Activated naive CD8-positive, alpha-beta T cell treated with anti-CD3 and anti-CD28 coated beads, Interleukin-2, amount 50 U/mL, for 24 hours (primary cell): ENCODE data around the gene ARHGAP26.

Experiments used
- ATAC-seq: fragments of 150-1000 bp; cut with Tn5 transposase; one replicate; pipeline ENCODE4 v1.10.0; 2021
- DNase-seq: peaks from one replicate; pipeline ENCODE4 v3.0.0; 2021
- H3K27ac Mint-ChIP-seq: one replicate; pipeline ENCODE4 v1.8.0; 2021; ENCODE audit warnings: mild to moderate bottlenecking, mixed read lengths
- H3K27me3 Mint-ChIP-seq: one replicate; pipeline ENCODE4 v1.8.0; 2021; ENCODE audit warnings: mixed read lengths
- H3K36me3 Mint-ChIP-seq: one replicate; pipeline ENCODE4 v1.8.0; 2021; ENCODE audit warnings: low read depth, mixed read lengths
- H3K4me1 Mint-ChIP-seq: one replicate; pipeline ENCODE4 v1.8.0; 2021; ENCODE audit warnings: mixed read lengths
- H3K4me3 Mint-ChIP-seq: one replicate; pipeline ENCODE4 v1.8.0; 2021; ENCODE audit warnings: mild to moderate bottlenecking, moderate library complexity, mixed read lengths
- H3K9me3 Mint-ChIP-seq: one replicate; pipeline ENCODE4 v1.8.0; 2021; ENCODE audit warnings: mixed read lengths

ARHGAP26 gene

DNA sequence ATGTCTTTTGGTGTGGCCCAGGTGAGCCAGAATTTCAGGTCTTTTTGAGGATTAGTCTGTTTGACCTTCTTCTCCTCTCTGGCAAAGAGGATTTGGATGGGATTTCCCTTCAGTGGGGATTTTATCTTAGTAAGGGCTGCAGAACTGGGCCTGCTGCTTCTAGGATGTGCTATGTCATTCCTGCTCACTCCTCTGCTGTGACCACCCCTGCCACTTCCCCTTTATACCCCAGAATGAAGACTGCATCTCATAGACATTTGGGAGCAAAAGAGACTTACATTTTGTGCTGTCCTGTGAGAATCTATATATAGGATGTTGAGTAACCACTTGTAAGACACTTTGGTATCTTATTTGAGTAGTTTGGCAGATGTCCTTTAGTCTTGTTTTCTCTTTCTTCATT lies 76.2 kb downstream of the ARHGAP26 start:
- Mint-ChIP-seq H3K36me3 (no peaks in the 10 kb centered on the region), H3K27ac (no peak overlapping the region), H3K9me3 (no peaks in the 10 kb centered on the region), H3K27me3 (no peaks in the 10 kb centered on the region), H3K4me3 (no peak overlapping the region), H3K4me1 (peaks cover 34% of the 10 kb centered on the region)
- no peak for ATAC-seq
- no peak for DNase-seq

DNA sequence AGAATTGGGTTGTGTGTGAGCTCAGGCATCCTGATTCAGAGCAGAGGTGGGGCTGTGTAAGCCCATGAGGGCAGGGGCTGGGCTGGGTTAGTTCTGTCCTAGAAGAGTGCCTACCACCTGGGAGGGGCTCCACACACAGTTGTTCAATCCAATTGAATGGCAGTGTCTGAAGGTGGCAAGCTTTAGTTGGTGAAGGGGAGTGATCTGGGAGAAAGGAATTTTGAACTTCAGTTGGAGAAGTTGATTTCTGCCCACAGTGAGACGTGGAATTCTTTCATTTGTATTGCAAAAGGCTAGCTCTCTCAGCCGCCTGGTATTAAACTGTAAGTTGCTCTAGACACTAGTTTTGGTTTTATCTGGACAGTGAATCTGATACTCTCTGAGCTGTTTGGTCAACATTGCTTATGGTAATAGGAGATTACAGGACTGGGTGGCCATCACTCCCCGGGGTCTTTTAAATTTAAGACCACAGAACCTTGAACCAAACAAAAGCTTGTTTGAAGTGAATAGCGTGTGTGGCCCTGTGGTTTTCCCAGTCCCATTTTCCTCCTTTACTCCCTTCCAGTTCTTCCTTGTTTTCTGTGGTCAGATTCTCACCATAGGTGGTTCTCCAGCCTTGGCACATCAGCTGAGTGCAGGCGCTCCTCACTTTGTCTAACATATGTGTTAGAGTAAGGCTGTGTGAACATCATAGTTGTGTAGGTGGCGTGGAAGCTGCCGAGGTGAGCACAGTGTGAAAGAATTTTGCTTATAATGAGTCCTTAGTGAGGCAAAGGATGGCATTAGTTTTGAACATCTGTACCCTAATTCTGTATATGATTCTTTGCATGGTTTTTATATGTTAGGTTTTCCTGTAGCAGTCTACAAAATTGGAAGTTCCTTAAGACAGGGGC lies 78.0 kb downstream of the ARHGAP26 start:
- H3K27me3 Mint-ChIP-seq, result no peaks in the 10 kb centered on the region
- no peaks in the 10 kb centered on the region for H3K36me3 Mint-ChIP-seq
- ATAC-seq (no peak), DNase-seq (no peak)
- peaks cover 34% of the 10 kb centered on the region for H3K4me1 Mint-ChIP-seq
- H3K9me3 Mint-ChIP-seq, result no peaks in the 10 kb centered on the region
- H3K4me3 Mint-ChIP-seq, result no peak overlapping the region
- H3K27ac Mint-ChIP-seq, result no peak overlapping the region

DNA sequence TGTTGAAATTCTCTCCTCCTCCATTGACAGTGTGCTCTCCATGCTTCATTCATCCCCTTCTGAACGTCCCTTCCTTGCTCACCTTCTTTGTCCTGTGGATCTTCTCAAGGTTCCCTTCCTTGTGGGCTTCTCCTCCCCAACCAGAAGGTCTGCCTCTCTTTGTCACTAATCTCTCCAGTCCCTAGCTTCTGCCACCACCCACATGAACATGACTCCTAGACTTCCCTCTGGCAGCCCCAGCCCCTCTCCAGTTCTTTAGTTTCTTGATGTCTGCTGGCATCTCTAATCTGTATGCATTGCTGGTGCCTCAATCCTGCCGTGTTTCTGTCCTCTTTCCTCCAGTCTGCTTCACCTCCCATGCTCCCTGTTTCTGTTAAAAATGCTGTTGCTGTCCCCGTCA lies 79.3 kb downstream of the ARHGAP26 start:
- Mint-ChIP-seq H3K36me3 (no peaks in the 10 kb centered on the region), H3K27ac (no peak overlapping the region), H3K27me3 (no peaks in the 10 kb centered on the region), H3K4me3 (no peak overlapping the region), H3K9me3 (no peaks in the 10 kb centered on the region), H3K4me1 (peaks cover 29% of the 10 kb centered on the region)
- ATAC-seq, result no peak
- no peak for DNase-seq

- Mint-ChIP-seq H3K4me3 (no peak overlapping the region), H3K36me3 (no peaks in the 10 kb centered on the region), H3K4me1 (peaks cover 26% of the 10 kb centered on the region), H3K9me3 (no peaks in the 10 kb centered on the region), H3K27ac (no peak overlapping the region), H3K27me3 (no peaks in the 10 kb centered on the region)
- no peak for DNase-seq
- no peak for ATAC-seq
These were observed 79.7 kb downstream of the ARHGAP26 start for GRCh38 chr5:142849880-142850279.

DNA sequence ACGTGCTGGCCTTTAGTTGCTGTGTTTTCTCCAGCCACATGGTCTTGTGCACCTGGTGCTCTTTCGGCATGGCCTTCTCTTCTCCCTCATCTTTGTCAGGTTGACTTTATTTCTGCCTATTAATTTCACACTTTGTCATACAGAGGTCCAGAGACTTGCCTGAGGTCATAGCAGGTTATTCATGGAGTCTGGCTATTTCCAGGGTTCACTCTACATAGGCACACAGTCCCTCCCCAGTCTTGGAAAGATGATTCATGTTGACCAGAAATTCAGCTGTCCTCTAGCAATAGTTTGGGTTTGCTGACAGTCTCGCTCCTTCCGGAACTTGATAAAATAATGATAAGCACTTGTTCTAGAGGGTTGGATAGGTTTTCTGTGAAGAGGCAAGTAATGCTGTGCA lies 81.6 kb downstream of the ARHGAP26 start:
- Mint-ChIP-seq H3K9me3 (no peaks in the 10 kb centered on the region), H3K27me3 (no peaks in the 10 kb centered on the region), H3K4me1 (peaks cover 14% of the 10 kb centered on the region), H3K36me3 (no peaks in the 10 kb centered on the region), H3K27ac (no peak overlapping the region), H3K4me3 (no peak overlapping the region)
- ATAC-seq (no peak), DNase-seq (no peak)

- H3K4me1 Mint-ChIP-seq, result peaks cover 13% of the 10 kb centered on the region
- no peak overlapping the region for H3K4me3 Mint-ChIP-seq
- H3K36me3 Mint-ChIP-seq, result no peaks in the 10 kb centered on the region
- no peak for ATAC-seq
- no peaks in the 10 kb centered on the region for H3K9me3 Mint-ChIP-seq
- no peak for DNase-seq
- H3K27me3 Mint-ChIP-seq, result no peaks in the 10 kb centered on the region
- no peak overlapping the region for H3K27ac Mint-ChIP-seq
These were observed 82.4 kb downstream of the ARHGAP26 start for GRCh38 chr5:142852416-142853198.

DNA sequence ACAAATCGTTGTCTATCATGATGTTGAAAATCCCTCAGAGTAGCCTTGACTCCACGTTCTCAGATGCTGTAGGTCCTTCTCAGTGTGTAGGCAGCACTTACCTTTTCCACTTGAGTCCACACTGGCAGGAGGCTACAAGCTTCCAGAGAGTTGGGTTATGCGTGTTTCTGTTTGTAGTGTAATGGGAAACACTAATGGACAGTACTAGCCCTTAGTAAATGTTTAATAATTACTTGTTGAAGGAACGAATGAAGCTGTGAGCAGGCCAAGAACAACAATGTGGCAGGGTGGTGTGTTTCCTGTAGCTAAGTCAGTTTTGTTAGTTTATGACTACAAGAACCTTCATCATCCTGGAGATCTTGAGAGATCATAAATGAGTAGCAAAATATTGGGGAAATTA lies 83.5 kb downstream of the ARHGAP26 start:
- Mint-ChIP-seq H3K9me3 (no peaks in the 10 kb centered on the region), H3K4me1 (peaks cover 10% of the 10 kb centered on the region), H3K27ac (no peak overlapping the region), H3K4me3 (no peak overlapping the region), H3K27me3 (no peaks in the 10 kb centered on the region), H3K36me3 (no peaks in the 10 kb centered on the region)
- DNase-seq (no peak), ATAC-seq (no peak)

GRCh38 chr5:142856269-142856782 lies 86.1 kb downstream of the ARHGAP26 start:
- Mint-ChIP-seq H3K27ac (no peak overlapping the region), H3K27me3 (no peaks in the 10 kb centered on the region), H3K4me1 (peaks cover 15% of the 10 kb centered on the region), H3K4me3 (no peak overlapping the region), H3K36me3 (no peaks in the 10 kb centered on the region), H3K9me3 (no peaks in the 10 kb centered on the region)
- DNase-seq (no peak), ATAC-seq (no peak)

- DNase-seq, result no peak
- Mint-ChIP-seq H3K9me3 (no peaks in the 10 kb centered on the region), H3K4me3 (no peak overlapping the region), H3K4me1 (peaks cover 15% of the 10 kb centered on the region), H3K27ac (no peak overlapping the region), H3K36me3 (no peaks in the 10 kb centered on the region), H3K27me3 (no peaks in the 10 kb centered on the region)
- no peak for ATAC-seq
These were observed 87.2 kb downstream of the ARHGAP26 start for GRCh38 chr5:142857405-142857804.

DNA sequence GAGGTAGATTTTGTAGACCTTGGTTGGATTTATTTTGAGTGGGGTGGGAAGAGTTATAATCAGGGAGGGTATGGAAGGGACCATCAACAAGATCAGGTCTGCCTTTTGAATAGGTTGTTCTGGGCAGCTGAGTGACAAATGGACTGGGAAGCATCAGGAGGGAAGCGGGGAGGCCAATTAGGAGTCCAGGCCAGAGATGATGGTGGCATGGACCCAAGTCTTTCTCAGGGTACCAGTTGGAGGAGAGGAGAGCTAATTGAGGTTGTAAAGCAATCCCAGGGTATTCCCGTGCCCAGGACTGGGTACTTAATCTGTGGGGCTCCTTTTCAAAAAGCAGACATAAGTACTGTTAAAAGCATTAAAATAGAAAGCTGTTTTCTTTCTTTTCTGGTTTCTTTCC lies 88.9 kb downstream of the ARHGAP26 start:
- H3K27ac Mint-ChIP-seq, result no peak overlapping the region
- ATAC-seq, result no peak

DNA sequence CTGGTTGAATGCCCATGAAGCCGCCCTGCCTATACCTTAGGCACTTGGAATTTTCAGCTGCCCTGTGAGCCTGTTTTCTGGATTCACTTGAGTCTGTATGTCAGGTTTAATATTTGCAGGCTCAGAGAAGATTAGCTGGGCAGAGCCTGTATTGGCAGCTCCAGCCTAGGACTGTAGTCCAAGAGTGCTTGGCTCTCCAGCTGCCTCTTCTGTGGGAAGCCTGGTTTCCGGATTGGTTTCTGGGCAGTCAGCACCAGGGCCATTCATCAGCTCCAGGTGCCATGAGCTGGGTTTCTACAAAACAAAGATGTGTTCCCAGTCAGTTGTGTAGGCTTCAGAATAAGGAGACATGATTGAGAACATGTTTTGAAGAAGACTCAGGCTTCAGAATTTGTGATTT lies 90.1 kb downstream of the ARHGAP26 start:
- Mint-ChIP-seq H3K36me3 (no peaks in the 10 kb centered on the region), H3K27ac (no peak overlapping the region), H3K9me3 (no peaks in the 10 kb centered on the region), H3K27me3 (no peaks in the 10 kb centered on the region), H3K4me1 (peaks cover 27% of the 10 kb centered on the region), H3K4me3 (no peak overlapping the region)
- ATAC-seq (no peak), DNase-seq (no peak)

More for the DNA sequence above, 88.9 kb downstream of the ARHGAP26 start:
- H3K36me3 Mint-ChIP-seq, result no peaks in the 10 kb centered on the region
- H3K4me3 Mint-ChIP-seq, result no peak overlapping the region
- no peak for DNase-seq
- no peaks in the 10 kb centered on the region for H3K9me3 Mint-ChIP-seq
- no peaks in the 10 kb centered on the region for H3K27me3 Mint-ChIP-seq
- peaks cover 19% of the 10 kb centered on the region for H3K4me1 Mint-ChIP-seq

- H3K27me3 Mint-ChIP-seq, result no peaks in the 10 kb centered on the region
- peaks cover 27% of the 10 kb centered on the region for H3K4me1 Mint-ChIP-seq
- no peaks in the 10 kb centered on the region for H3K36me3 Mint-ChIP-seq
- no peak overlapping the region for H3K4me3 Mint-ChIP-seq
- no peak overlapping the region for H3K27ac Mint-ChIP-seq
- H3K9me3 Mint-ChIP-seq, result no peaks in the 10 kb centered on the region
- no peak for DNase-seq
- no peak for ATAC-seq
These were observed 90.8 kb downstream of the ARHGAP26 start for GRCh38 chr5:142861011-142861410.

- Mint-ChIP-seq H3K27ac (no peak overlapping the region), H3K27me3 (no peaks in the 10 kb centered on the region), H3K36me3 (no peaks in the 10 kb centered on the region), H3K4me1 (peaks cover 31% of the 10 kb centered on the region), H3K9me3 (no peaks in the 10 kb centered on the region), H3K4me3 (no peak overlapping the region)
- DNase-seq (no peak), ATAC-seq (no peak)
These were observed 92.4 kb downstream of the ARHGAP26 start for GRCh38 chr5:142862594-142862993.

DNA sequence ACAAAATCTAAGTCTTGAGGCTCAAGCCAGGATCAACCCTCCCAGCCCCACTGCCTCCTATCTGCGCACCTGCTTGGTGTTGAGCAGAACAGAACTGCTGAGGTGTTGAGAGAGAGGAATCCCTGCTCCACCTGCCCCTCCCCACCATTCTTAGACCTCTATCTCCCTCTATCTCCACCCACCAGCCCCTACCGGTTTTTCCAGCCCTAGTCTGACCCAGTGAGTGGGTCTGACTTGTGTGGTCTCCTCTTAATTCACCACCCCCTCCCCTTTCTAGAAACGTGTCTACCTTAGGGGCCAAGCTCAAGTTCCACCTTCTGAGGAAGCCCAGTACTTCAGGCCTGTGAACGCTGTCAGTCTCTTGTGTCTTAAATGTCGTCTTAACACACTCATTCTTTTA lies 93.7 kb downstream of the ARHGAP26 start:
- peak; percentile 12 for ATAC-seq
- Mint-ChIP-seq H3K27ac (no peak overlapping the region), H3K4me1 (peaks cover 31% of the 10 kb centered on the region), H3K27me3 (no peaks in the 10 kb centered on the region), H3K9me3 (no peaks in the 10 kb centered on the region), H3K4me3 (no peak overlapping the region), H3K36me3 (no peaks in the 10 kb centered on the region)
- DNase-seq, result no peak
